ENCODE measurements around the gene RASL11B. TPM values are rescaled to one million over a fixed set of nuclear protein-coding genes. Genes with fewer than 3 reads are reported as not detected.

Gene RASL11B
- total and polyA plus RNA-seq, 10 of the 15 experiments (the other 5 are each of a cell fraction or from before 2014, with no cell fraction given) = 0.06 to 0.45 (median 0.08) TPM; not detected in 5

GRCh38 chr4:52892880-52893279 lies 30.8 kb downstream of the RASL11B start (continued):
- TF ChIP-seq MEF2B (IDR thresholded peaks at IDR 0.05; ENCODE audit: partially characterized antibody, poor library complexity, severe bottlenecking) = no peak

DNA sequence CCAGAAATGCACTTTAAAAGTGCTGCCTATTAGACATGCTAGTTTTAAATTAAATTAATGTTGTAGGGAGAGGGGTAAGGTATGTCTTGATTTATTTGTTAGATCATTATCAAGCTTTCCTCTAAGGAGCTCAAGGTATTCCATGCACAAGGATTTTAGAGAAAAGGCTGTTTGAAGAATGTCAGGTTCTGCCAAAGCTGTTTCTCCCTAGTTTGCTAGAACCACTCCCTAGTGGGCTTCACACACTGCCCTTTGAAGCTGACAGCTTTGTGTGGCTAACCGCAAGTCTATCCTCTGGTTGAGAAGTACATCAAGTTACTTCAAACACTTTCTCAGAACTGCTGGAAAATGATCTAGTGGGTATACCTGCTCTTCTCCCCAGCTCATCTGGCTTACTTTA lies 32.3 kb downstream of the RASL11B start:
- BruUV-seq (replicated peaks) = no TSS peak
- H3K27me3 ChIP-seq (replicated peaks in 1 of 2; ENCODE audit: control insufficient read depth in 2 of 2, insufficient read depth in 2 of 2, low read length in 1 of 2) = no peaks in the 10 kb centered on the region
- 92% methylated on average over 1 of the region's 1 CpG for WGBS (ENCODE audit: insufficient coverage, insufficient replicate concordance, low lambda C conversion rate, missing lambda C conversion rate)
- no peaks in the 10 kb centered on the region for H3K79me2 ChIP-seq (ENCODE audit: control insufficient read depth, insufficient read depth, low read length)
- intact Hi-C loops (cut with micrococcal nuclease; ENCODE audit: unreplicated experiment) (no loop called here), in situ Hi-C loops (cut with MboI) (no loop called here)
- ChIA-PET CTCF (interaction anchor here (0.5 to 2.0 kb wide), 4 partner anchors 16 to 381 kb away, joined by 3 to 13 read pairs (median 3); no protein-coding TSS in a partner anchor), RAD21 (ENCODE audit: unreplicated experiment) (no interaction called here), SMC1A (ENCODE audit: uncharacterized antibody, unreplicated experiment) (no interaction called here), POLR2A (no interaction called here)
- no peak overlapping the region for H3K9ac ChIP-seq (ENCODE audit: control insufficient read depth, insufficient read depth, low read length)
- H4K20me1 ChIP-seq (ENCODE audit: control insufficient read depth, insufficient read depth) = no peaks in the 10 kb centered on the region
- TF ChIP-seq RAD21 (IDR thresholded peaks at IDR 0.05; ENCODE audit: insufficient read depth, low read depth, low read length) (no peak), ZNF622 (IDR thresholded peaks at IDR 0.05) (no peak), NR2C1 (IDR thresholded peaks at IDR 0.05) (no peak), POLR2A (IDR thresholded peaks at IDR 0.05; ENCODE audit: low read depth, low read length) (no peak), PML (IDR thresholded peaks at IDR 0.05; ENCODE audit: low read length) (no peak), SIN3A (IDR thresholded peaks at IDR 0.05; ENCODE audit: low read depth, low read length) (no peak)
- TF ChIP-seq, protein P1, sequence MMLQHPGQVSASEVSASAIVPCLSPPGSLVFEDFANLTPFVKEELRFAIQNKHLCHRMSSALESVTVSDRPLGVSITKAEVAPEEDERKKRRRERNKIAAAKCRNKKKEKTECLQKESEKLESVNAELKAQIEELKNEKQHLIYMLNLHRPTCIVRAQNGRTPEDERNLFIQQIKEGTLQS (IDR thresholded peaks at IDR 0.05; ENCODE audit: borderline replicate concordance, extremely low read depth, low read depth, low read length) = no peak
- TF ChIP-seq, protein P2, sequence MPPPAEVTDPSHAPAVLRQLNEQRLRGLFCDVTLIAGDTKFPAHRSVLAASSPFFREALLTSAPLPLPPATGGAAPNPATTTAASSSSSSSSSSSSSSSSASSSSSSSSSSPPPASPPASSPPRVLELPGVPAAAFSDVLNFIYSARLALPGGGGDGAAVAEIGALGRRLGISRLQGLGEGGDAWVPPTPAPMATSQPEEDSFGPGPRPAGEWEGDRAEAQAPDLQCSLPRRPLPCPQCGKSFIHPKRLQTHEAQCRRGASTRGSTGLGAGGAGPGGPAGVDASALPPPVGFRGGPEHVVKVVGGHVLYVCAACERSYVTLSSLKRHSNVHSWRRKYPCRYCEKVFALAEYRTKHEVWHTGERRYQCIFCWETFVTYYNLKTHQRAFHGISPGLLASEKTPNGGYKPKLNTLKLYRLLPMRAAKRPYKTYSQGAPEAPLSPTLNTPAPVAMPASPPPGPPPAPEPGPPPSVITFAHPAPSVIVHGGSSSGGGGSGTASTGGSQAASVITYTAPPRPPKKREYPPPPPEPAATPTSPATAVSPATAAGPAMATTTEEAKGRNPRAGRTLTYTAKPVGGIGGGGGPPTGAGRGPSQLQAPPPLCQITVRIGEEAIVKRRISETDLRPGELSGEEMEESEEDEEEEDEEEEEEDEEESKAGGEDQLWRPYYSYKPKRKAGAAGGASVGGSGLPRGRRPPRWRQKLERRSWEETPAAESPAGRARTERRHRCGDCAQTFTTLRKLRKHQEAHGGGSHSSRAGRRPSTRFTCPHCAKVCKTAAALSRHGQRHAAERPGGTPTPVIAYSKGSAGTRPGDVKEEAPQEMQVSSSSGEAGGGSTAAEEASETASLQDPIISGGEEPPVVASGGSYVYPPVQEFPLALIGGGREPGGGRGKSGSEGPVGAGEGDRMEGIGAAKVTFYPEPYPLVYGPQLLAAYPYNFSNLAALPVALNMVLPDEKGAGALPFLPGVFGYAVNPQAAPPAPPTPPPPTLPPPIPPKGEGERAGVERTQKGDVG (CRISPR knock-in tag; IDR thresholded peaks at IDR 0.05) = no peak
- no peak overlapping the region for H2AFZ ChIP-seq (ENCODE audit: control insufficient read depth, low read depth, low read length)
- no peak overlapping the region for H3K27ac ChIP-seq (ENCODE audit: control insufficient read depth, insufficient read depth)
- DNase-seq (ENCODE audit: low read depth, low spot score) (no peak), ATAC-seq (no peak), FAIRE-seq (no peak)
- no peak overlapping the region for H3K4me2 ChIP-seq (ENCODE audit: control insufficient read depth, insufficient read depth)
- no peaks in the 10 kb centered on the region for H3K4me1 ChIP-seq (ENCODE audit: control insufficient read depth, insufficient read depth, low read length)
- no peak overlapping the region for H3K4me3 ChIP-seq
- no peaks in the 10 kb centered on the region for H3K36me3 ChIP-seq (ENCODE audit: control insufficient read depth in 2 of 2, insufficient read depth in 2 of 2, low read length in 1 of 2)
- no peaks in the 10 kb centered on the region for H3K9me3 ChIP-seq (replicated peaks; ENCODE audit: control insufficient read depth, insufficient read depth, low read length)
